WI38 (cell line): Measurements from ENCODE around the gene LASP1NB.

Experiments used
- H3K4me3 ChIP-seq: 2 replicates; pipeline ENCODE4 v1.5.1; 2011; ENCODE audit warnings: low read depth, mild to moderate bottlenecking, control low read depth, low read length
- CTCF ChIP-seq: IDR thresholded peaks from 2 replicates; pipeline ENCODE4 v1.5.1; 2012; ENCODE audit warnings: low read depth, mild to moderate bottlenecking, control low read depth, low read length

LASP1NB gene

GRCh38 chr17:38978180-38978579, 52.8 kb downstream of the LASP1NB start:
- TF ChIP-seq CTCF = no peak
- no peak overlapping the region for H3K4me3 ChIP-seq
